Naive thymus-derived CD8-positive, alpha-beta T cell (primary cell): ENCODE measurements around the gene TRUB1. TPM values are rescaled to one million over a fixed set of nuclear protein-coding genes. Genes with fewer than 3 reads are reported as not detected.
A peak's percentile ranks its signal among the peaks of the same experiment; 100 is the strongest.
"Not testable (repeated sequence)": the region's sequence is repeated elsewhere in the genome, so short reads cannot be mapped to it uniquely, and the experiment has no call there.

Source experiments
- ATAC-seq, 2 donors: fragments of 150-1000 bp; cut with Tn5 transposase in 1 of 2; sonication (Bioruptor Pico), chemical (Tn5 transposase) in 1 of 2; 1 replicate in 1 of 2; 2 replicates in 1 of 2; pipeline ENCODE4 v1.10.0; 2021; ENCODE audit warnings: mild to moderate bottlenecking in 2 of 2, moderate library complexity in 2 of 2
- POLR2A ChIA-PET: fragments of 350-600 bp; sonication (Branson Sonifier 250); formaldehyde crosslinking; loops from one replicate; lab custom pipeline; 2021; ENCODE audit warnings: antibody characterized with exemption; lab: Charles Lee
- DNase-seq, 10 donors: peaks; one replicate each; pipeline versions ENCODE4 v3.0.0 to v3.0.0-alpha.2; 2020 to 2022
- H3K27ac Mint-ChIP-seq, 10 donors: one replicate each; pipeline ENCODE4 v1.8.0; 2020 to 2022; ENCODE audit warnings: mild to moderate bottlenecking in 10 of 10, mixed read lengths in 10 of 10, moderate library complexity in 4 of 10, inconsistent platforms in 1 of 10
- H3K27me3 Mint-ChIP-seq, 5 donors: one replicate each; pipeline ENCODE4 v1.8.0; 2021 to 2022; ENCODE audit warnings: mixed read lengths in 5 of 5
- H3K36me3 Mint-ChIP-seq, 3 donors: one replicate each; pipeline ENCODE4 v1.8.0; 2020 to 2022; ENCODE audit warnings: mixed read lengths in 3 of 3, mild to moderate bottlenecking in 2 of 3, inconsistent platforms in 1 of 3
- H3K4me1 Mint-ChIP-seq, 4 donors: one replicate each; pipeline ENCODE4 v1.8.0; 2021 to 2022; ENCODE audit warnings: mixed read lengths in 4 of 4
- H3K4me3 Mint-ChIP-seq, 10 donors: one replicate each; pipeline ENCODE4 v1.8.0; 2020 to 2022; ENCODE audit warnings: mild to moderate bottlenecking in 10 of 10, mixed read lengths in 10 of 10, moderate library complexity in 6 of 10, inconsistent platforms in 1 of 10
- H3K9me3 Mint-ChIP-seq, 9 donors: one replicate each; pipeline ENCODE4 v1.8.0; 2020 to 2022; ENCODE audit warnings: mixed read lengths in 9 of 9, mild to moderate bottlenecking in 3 of 9, inconsistent platforms in 1 of 9, moderate library complexity in 1 of 9
- polyA plus RNA-seq, 3 donors: library from polyadenylated mRNA; unstranded; fragments of 300-500 nt; fragmentation: Illumina TruSeq; gene quantifications; one replicate each; pipeline ENCODE4 v1.2.3, GENCODE V29; 2021
- total RNA-seq, 8 experiments: library from RNA in 2 of 8; stranded (reverse) in 2 of 8; gene quantifications; one replicate each; pipeline ENCODE4 v1.2.3 and lab custom pipeline; 2021 to 2026

TRUB1 gene
- total and polyA plus RNA-seq, 5 experiments from 2014 or later = 9.2 to 12.9 (median 11.5) TPM

GRCh38 chr10:114930320-114930719 is 7.7 kb upstream of the TRUB1 start:
- H3K9me3 Mint-ChIP-seq = peaks cover 0 to 3% (median 0%) of the 10 kb centered on the region in 9 donors
- DNase-seq (no peak), ATAC-seq (no peak)
- peaks cover 0 to 11% (median 5%) of the 10 kb centered on the region in 5 donors for H3K27me3 Mint-ChIP-seq
- POLR2A ChIA-PET = no interaction called here
- H3K27ac Mint-ChIP-seq = no peak overlapping the region
- no peaks in the 10 kb centered on the region for H3K4me1 Mint-ChIP-seq
- no peaks in the 10 kb centered on the region for H3K36me3 Mint-ChIP-seq
- H3K4me3 Mint-ChIP-seq = no peak overlapping the region

GRCh38 chr10:114931072-114931679 is 6.8 kb upstream of the TRUB1 start:
- Mint-ChIP-seq H3K4me1 (no peaks in the 10 kb centered on the region), H3K27ac (no peak overlapping the region), H3K9me3 (peaks cover 0 to 3% (median 0%) of the 10 kb centered on the region in 9 donors), H3K4me3 (no peak overlapping the region), H3K27me3 (peaks cover 0 to 3% (median under 1%) of the 10 kb centered on the region in 5 donors), H3K36me3 (no peaks in the 10 kb centered on the region)
- DNase-seq = no peak
- no peak for ATAC-seq
- POLR2A ChIA-PET = no interaction called here

DNA sequence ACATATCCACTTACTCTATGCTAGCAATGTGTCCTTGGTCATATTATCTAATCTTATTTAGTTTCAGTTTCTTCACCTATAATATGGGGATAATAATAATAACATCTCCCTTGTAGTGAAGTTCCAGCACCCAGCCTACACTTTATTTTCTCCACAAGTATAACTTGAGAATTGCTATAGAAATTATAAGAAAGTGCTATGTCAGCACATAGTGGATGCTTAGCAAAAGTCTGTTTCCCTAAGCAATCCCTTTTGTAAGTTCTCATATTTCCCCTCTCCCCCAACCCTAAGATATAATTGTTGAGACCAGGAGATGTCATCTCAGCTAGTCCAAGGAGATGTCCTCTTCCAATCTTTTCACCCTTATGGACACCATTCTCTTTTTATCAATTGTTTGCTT is 5.8 kb upstream of the TRUB1 start:
- H3K27ac Mint-ChIP-seq = no peak overlapping the region
- ATAC-seq (no peak), DNase-seq (no peak)
- peaks cover 0 to 3% (median 0%) of the 10 kb centered on the region in 9 donors for H3K9me3 Mint-ChIP-seq
- H3K4me3 Mint-ChIP-seq = no peak overlapping the region
- H3K4me1 Mint-ChIP-seq = peaks cover 0 to under 1% (median under 1%) of the 10 kb centered on the region in 4 donors
- no peaks in the 10 kb centered on the region for H3K36me3 Mint-ChIP-seq
- H3K27me3 Mint-ChIP-seq = peaks cover 0 to 3% (median 0%) of the 10 kb centered on the region in 5 donors
- POLR2A ChIA-PET = no interaction called here

GRCh38 chr10:114932945-114933344 is 5.0 kb upstream of the TRUB1 start:
- H3K4me3 Mint-ChIP-seq = no peak overlapping the region

DNA sequence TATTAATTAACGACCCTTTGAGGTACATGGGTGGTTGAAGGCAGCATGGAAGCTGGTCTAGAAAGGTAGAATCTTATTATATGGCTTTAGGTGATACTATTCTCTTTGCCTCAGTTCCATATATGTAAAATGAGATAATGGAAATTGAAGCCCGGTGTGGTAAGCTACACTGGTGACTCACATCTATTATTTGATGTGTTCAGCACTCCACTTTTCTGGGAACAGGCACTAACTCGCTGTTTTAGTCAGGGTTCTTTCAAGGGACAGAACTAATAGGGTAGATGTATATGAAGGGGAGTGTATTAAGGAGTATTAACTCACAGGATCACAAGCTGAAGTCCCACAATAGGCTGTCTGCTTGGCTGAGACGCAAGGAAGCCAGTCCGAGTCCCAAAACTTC is 4.4 kb upstream of the TRUB1 start:
- no peak for ATAC-seq
- POLR2A ChIA-PET = no interaction called here
- no peak for DNase-seq
- peaks cover 0 to 3% (median 0%) of the 10 kb centered on the region in 9 donors for H3K9me3 Mint-ChIP-seq
- no peak overlapping the region for H3K4me3 Mint-ChIP-seq
- H3K4me1 Mint-ChIP-seq = peaks cover 0 to 13% (median 5%) of the 10 kb centered on the region in 4 donors
- peaks cover 0 to 1% (median 0%) of the 10 kb centered on the region in 5 donors for H3K27me3 Mint-ChIP-seq
- no peaks in the 10 kb centered on the region for H3K36me3 Mint-ChIP-seq
- no peak overlapping the region for H3K27ac Mint-ChIP-seq

More at GRCh38 chr10:114932945-114933344, 5.0 kb upstream of the TRUB1 start:
- ATAC-seq (no peak), DNase-seq (no peak)
- Mint-ChIP-seq H3K36me3 (no peaks in the 10 kb centered on the region), H3K27ac (no peak overlapping the region), H3K9me3 (peaks cover 0 to 3% (median 0%) of the 10 kb centered on the region in 9 donors), H3K27me3 (peaks cover 0 to 1% (median 0%) of the 10 kb centered on the region in 5 donors), H3K4me1 (peaks cover 0 to 7% (median 2%) of the 10 kb centered on the region in 4 donors)
- POLR2A ChIA-PET = no interaction called here

GRCh38 chr10:114933995-114934394 is 4.0 kb upstream of the TRUB1 start:
- H3K36me3 Mint-ChIP-seq, H3K9me3 Mint-ChIP-seq, H3K27me3 Mint-ChIP-seq, ATAC-seq, H3K27ac Mint-ChIP-seq, H3K4me3 Mint-ChIP-seq, DNase-seq, POLR2A ChIA-PET: not testable (repeated sequence)
- peaks cover 0 to 17% (median 9%) of the 10 kb centered on the region in 4 donors for H3K4me1 Mint-ChIP-seq

DNA sequence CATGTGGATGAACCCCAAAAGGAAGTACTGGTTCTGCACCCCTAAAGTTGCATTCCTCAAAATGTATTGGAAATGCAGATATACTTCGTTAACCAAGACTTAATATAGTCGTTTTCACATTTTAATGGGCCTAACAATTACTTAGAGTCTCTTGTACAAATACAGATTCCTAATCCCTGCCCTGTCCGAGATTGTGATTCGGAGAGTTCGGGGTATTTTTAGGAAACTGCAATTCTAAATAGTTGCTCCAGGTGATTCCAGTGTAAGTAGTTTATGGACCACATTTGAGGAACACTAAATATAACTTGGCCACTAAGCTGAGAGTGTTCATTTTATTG is 830 bp downstream of the TRUB1 start:
- POLR2A ChIA-PET = interaction anchor here (1.9 kb wide), 1 partner anchor 117 kb away, joined by 10 read pairs; the partner anchor contains the start of gene FHIP2A
- H3K9me3 Mint-ChIP-seq = no peaks in the 10 kb centered on the region
- H3K4me3 Mint-ChIP-seq = peak overlapping the region; percentile 90 to 97 (median 95)
- DNase-seq = no peak
- H3K36me3 Mint-ChIP-seq = peaks cover 0 to 32% (median 15%) of the 10 kb centered on the region in 3 donors
- H3K27me3 Mint-ChIP-seq = no peaks in the 10 kb centered on the region
- H3K27ac Mint-ChIP-seq = peak overlapping the region; percentile 94 to 99 (median 98)
- peaks cover 10 to 43% (median 32%) of the 10 kb centered on the region in 4 donors for H3K4me1 Mint-ChIP-seq
- ATAC-seq = no peak

DNA sequence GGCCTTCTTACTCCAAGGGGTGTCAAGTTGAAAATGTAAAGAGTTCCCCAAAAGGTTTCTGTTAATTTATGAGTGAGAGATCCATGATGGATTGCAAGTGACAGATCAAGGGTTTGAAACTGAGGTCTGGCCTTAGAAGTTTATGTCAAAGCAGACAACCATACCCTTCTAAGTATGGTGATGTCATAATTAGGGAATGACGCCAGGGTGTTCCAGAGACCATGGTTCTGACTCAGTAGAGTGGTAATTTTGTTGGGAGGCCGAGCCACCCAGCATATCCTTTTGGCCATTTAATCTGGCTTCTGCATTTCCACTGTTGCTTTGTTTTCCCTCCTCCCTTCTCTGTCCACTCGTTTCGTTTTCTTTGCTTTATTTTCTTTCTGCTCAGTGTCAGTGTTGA is 2.7 kb downstream of the TRUB1 start:
- Mint-ChIP-seq H3K9me3 (no peaks in the 10 kb centered on the region), H3K36me3 (peaks cover 6 to 47% (median 25%) of the 10 kb centered on the region in 3 donors), H3K27ac (peak overlapping the region in 2 of 10 donors; percentile 14 to 43), H3K27me3 (no peaks in the 10 kb centered on the region), H3K4me3 (peak overlapping the region in 7 of 10 donors; percentile 0 to 93 (median 5)), H3K4me1 (peaks cover 14 to 45% (median 32%) of the 10 kb centered on the region in 4 donors)
- POLR2A ChIA-PET = no interaction called here
- ATAC-seq (no peak), DNase-seq (no peak)

GRCh38 chr10:114943000-114943399 is 5.0 kb downstream of the TRUB1 start:
- no peak overlapping the region for H3K4me3 Mint-ChIP-seq
- POLR2A ChIA-PET = no interaction called here
- H3K36me3 Mint-ChIP-seq = peaks cover 6 to 66% (median 25%) of the 10 kb centered on the region in 3 donors
- ATAC-seq (no peak), DNase-seq (no peak)
- H3K27me3 Mint-ChIP-seq = no peaks in the 10 kb centered on the region
- H3K9me3 Mint-ChIP-seq = no peaks in the 10 kb centered on the region
- H3K4me1 Mint-ChIP-seq = peaks cover 15 to 47% (median 35%) of the 10 kb centered on the region in 4 donors
- no peak overlapping the region for H3K27ac Mint-ChIP-seq

- Mint-ChIP-seq H3K27me3 (no peaks in the 10 kb centered on the region), H3K4me1 (peaks cover 24 to 57% (median 32%) of the 10 kb centered on the region in 4 donors), H3K27ac (no peak overlapping the region), H3K9me3 (no peaks in the 10 kb centered on the region), H3K4me3 (no peak overlapping the region), H3K36me3 (peaks cover 0 to 75% (median 22%) of the 10 kb centered on the region in 3 donors)
- POLR2A ChIA-PET = no interaction called here
- ATAC-seq (no peak), DNase-seq (no peak)
Measured at GRCh38 chr10:114953047-114953446, 15.1 kb downstream of the TRUB1 start.

DNA sequence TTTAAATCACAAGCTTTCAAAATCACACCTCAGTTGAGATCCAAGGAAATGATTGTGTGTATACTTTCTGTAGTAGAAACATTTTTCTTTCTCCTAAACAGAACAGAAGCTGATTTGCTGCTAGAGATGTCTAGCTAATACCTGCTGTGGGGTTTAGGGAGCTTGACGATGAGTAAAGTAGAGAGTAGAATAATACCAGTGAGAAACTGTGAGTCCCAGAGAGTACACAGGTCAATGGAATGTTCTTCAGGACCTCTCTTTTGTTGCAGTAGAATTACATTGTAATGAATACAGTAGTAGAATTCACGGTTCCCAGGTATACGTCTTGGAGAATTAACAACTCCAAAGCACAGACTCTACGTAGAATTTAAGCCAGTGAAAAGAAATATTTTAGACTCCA is 18.0 kb downstream of the TRUB1 start:
- Mint-ChIP-seq H3K9me3 (no peaks in the 10 kb centered on the region), H3K27me3 (no peaks in the 10 kb centered on the region), H3K36me3 (peaks cover 2 to 64% (median 24%) of the 10 kb centered on the region in 3 donors), H3K4me3 (no peak overlapping the region), H3K4me1 (peaks cover 11 to 43% (median 22%) of the 10 kb centered on the region in 4 donors), H3K27ac (no peak overlapping the region)
- DNase-seq (no peak), ATAC-seq (no peak)
- POLR2A ChIA-PET = no interaction called here

- ATAC-seq (no peak), DNase-seq (no peak)
- Mint-ChIP-seq H3K4me3 (no peak overlapping the region), H3K4me1 (peaks cover 11 to 48% (median 21%) of the 10 kb centered on the region in 4 donors), H3K27ac (no peak overlapping the region), H3K36me3 (peaks cover 7 to 65% (median 28%) of the 10 kb centered on the region in 3 donors), H3K27me3 (no peaks in the 10 kb centered on the region), H3K9me3 (no peaks in the 10 kb centered on the region)
- POLR2A ChIA-PET = no interaction called here
Measured at GRCh38 chr10:114956466-114956865, 18.5 kb downstream of the TRUB1 start.

GRCh38 chr10:114957122-114957521 is 19.1 kb downstream of the TRUB1 start:
- Mint-ChIP-seq H3K36me3 (peaks cover 8 to 61% (median 25%) of the 10 kb centered on the region in 3 donors), H3K27me3 (no peaks in the 10 kb centered on the region), H3K27ac (peak overlapping the region in 1 of 10 donors; percentile 59), H3K9me3 (no peaks in the 10 kb centered on the region), H3K4me1 (peaks cover 11 to 48% (median 21%) of the 10 kb centered on the region in 4 donors), H3K4me3 (no peak overlapping the region)
- POLR2A ChIA-PET = no interaction called here
- ATAC-seq (no peak), DNase-seq (no peak)
